Skeletal muscle satellite cell (primary cell): Measurements from ENCODE around the gene KRT9. TPM values are rescaled to one million over a fixed set of nuclear protein-coding genes. Genes with fewer than 3 reads are reported as not detected.
"Not testable (repeated sequence)": the region's sequence is repeated elsewhere in the genome, so short reads cannot be mapped to it uniquely, and the experiment has no call there.

Experiments used
- H3K27me3 ChIP-seq: 2 replicates; pipeline ENCODE4 v1.7.0; 2013; ENCODE audit warnings: low read length; ENCODE audit not compliant: control insufficient read depth, insufficient read depth
- H3K36me3 ChIP-seq: 2 replicates; pipeline ENCODE4 v1.7.0; 2013; ENCODE audit warnings: mild to moderate bottlenecking, control low read depth, low read length; ENCODE audit not compliant: insufficient read depth
- H3K4me1 ChIP-seq: 2 replicates; pipeline ENCODE4 v1.7.0; 2013; ENCODE audit warnings: low read length; ENCODE audit not compliant: control insufficient read depth, insufficient read depth
- H3K4me2 ChIP-seq: 2 replicates; pipeline ENCODE4 v1.7.0; 2013; ENCODE audit warnings: mild to moderate bottlenecking, low read length
- H3K4me3 ChIP-seq: 2 replicates; pipeline ENCODE4 v1.7.0; 2013; ENCODE audit warnings: low read length
- H3K9ac ChIP-seq: 2 replicates; pipeline ENCODE4 v1.7.0; 2013; ENCODE audit warnings: mild to moderate bottlenecking, low read depth, low read length, moderate library complexity
- H3K9me3 ChIP-seq: replicated peaks from 2 replicates; pipeline ENCODE4 v1.7.0; 2013; ENCODE audit warnings: mild to moderate bottlenecking, control low read depth, low read length
- total RNA-seq: library from RNA; depleted of rRNA; stranded (reverse); fragments of >200 nt; gene quantifications from 2 replicates; pipeline ENCODE4 v1.2.3, GENCODE V29; 2012; rRNA removed

Gene KRT9, protein sequence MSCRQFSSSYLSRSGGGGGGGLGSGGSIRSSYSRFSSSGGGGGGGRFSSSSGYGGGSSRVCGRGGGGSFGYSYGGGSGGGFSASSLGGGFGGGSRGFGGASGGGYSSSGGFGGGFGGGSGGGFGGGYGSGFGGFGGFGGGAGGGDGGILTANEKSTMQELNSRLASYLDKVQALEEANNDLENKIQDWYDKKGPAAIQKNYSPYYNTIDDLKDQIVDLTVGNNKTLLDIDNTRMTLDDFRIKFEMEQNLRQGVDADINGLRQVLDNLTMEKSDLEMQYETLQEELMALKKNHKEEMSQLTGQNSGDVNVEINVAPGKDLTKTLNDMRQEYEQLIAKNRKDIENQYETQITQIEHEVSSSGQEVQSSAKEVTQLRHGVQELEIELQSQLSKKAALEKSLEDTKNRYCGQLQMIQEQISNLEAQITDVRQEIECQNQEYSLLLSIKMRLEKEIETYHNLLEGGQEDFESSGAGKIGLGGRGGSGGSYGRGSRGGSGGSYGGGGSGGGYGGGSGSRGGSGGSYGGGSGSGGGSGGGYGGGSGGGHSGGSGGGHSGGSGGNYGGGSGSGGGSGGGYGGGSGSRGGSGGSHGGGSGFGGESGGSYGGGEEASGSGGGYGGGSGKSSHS
- not detected in 2 replicates for total RNA-seq

DNA sequence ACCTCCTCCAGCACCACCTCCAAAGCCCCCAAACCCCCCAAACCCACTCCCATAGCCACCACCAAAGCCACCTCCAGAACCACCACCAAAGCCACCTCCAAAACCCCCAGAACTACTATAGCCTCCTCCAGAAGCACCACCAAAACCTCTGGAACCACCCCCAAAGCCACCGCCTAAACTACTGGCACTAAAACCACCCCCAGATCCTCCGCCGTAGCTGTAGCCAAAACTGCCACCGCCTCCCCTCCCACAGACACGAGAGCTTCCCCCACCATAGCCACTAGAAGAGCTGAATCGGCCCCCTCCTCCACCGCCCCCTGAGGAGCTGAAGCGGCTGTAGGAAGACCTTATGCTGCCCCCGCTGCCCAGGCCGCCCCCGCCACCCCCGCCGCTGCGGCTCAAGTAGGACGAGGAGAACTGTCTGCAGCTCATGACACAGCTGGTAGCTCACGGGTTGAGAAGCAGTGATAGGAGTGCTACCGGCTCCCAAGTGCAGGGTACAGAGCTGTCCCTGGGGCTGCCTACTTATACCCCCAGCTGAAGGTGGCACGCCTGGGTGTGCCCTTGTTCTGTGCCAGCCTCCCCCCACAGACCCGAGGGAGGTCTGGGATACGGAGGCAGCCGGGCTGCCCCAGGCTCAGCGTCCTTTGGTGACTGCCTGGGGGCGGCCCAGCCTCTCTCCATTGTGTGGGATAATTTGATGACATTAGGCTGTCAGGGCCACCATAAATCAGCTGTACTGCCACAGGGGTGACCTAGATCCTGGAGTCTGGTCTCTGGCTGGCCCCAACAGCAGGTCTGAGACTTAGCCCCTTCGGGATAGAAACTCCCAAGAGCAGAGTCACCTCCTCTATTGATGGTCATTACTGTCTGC lies at the start of gene KRT9:
KRT9 (minus strand) TSS at position 499 of the 874 bp plus-strand sequence; CDS start at position 432, 67 bp downstream.
- no peak within 1 kb of the TSS for H3K9ac ChIP-seq
- no peak within 1 kb of the TSS for H3K4me2 ChIP-seq
- H3K36me3 ChIP-seq: no peaks in the 10 kb centered on the region
- peaks cover 77% of the 10 kb centered on the region for H3K27me3 ChIP-seq
- H3K9me3 ChIP-seq: no peaks in the 10 kb centered on the region
- H3K4me1 ChIP-seq: no peaks in the 10 kb centered on the region
- H3K4me3 ChIP-seq: no peak within 1 kb of the TSS

DNA sequence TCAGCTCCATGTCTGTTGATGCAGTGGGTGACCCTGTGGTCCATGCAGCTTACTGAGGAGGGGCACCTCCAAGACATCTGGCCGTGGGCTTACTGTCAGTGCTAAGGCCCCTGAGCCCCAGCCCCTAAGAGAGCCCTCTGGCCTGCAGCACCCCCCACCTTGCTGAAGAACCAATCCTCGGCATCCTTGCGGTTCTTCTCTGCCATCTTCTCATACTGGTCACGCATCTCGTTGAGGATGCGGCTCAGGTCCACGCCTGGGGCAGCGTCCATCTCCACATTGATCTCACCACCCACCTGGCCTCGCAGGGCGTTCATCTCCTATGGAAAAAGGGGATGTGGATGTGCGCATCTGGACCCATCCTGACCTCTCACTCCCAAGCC lies 49.6 kb upstream of the KRT9 start:
- Histone ChIP-seq H3K4me2 (peak overlapping the region; percentile 60), H3K27me3 (peaks cover 15% of the 10 kb centered on the region)
- not testable (repeated sequence) for H3K4me1 ChIP-seq, H3K4me3 ChIP-seq, H3K9me3 ChIP-seq, H3K36me3 ChIP-seq, H3K9ac ChIP-seq

DNA sequence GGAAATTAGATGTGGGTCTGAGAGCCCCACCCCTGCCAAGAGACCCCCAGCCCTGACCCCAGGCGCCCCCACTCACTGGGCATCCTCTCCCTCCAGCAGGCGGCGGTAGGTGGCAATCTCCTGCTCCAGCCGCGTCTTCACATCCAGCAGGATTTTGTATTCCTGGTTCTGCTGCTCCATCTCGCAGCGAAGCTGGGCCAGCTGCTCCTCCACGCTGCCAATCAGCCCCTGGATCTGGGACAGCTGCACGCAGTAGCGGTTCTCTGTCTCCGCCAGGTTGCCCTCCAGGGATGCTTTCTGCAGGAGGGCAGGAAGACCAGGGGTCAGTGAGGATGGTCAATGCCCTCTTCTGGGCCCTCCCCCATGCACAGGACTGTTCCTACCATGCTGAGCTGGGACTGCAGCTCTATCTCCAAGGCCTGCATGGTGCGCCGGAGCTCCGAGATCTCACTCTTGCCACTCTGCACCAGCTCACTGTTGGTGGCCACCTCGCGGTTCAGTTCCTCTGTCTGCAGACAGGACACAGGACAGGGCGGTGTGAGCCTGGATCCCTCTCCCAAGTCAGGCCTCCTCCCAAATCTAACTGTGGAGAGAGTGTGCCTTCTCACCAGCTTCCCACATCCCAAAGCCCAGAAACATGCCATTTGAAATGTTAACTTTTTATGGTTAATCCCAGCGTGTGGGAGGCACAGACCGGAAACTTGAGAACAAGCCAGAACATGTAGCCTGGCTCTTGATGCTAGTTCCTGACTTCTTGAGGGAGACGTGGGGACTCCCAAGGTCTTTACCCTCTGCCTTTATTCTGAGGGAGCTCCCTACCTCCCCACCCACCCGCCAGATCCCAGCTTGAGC lies 49.0 kb upstream of the KRT9 start:
- Histone ChIP-seq H3K9ac (no peak overlapping the region), H3K4me1 (peaks cover 9% of the 10 kb centered on the region), H3K27me3 (peaks cover 15% of the 10 kb centered on the region), H3K9me3 (no peaks in the 10 kb centered on the region), H3K36me3 (no peaks in the 10 kb centered on the region), H3K4me2 (peak overlapping the region; percentile 60), H3K4me3 (peak overlapping the region; percentile 31)

DNA sequence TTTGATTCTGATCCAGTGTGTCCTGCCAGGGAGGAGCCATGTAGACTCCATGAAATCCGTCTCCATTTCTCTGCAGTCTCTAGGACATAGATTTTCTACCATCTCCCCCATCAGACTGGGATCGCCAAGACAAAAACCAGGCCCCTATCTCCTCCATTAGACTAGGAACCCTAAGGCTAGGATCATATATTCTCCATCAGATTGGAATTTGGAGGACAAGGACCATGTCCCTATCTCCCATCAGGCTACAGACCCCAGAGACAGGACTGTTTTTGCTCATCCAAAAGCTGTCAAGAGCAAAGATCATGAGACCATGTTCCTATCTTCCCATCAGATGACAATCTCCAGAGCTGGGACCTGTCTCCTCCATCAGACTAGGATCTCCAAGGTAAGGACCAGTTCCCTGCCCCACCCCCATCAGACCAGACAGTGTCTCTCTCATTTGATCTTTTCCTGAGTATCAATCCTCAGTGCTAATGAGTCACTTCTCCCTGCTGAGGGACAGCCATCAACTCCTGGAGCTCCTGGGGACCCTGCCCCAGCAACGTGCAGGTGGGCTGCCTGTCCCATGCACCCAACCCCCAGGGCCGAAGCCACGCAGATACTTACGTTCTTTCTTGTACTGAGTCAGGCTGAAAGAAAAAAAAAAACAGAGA lies 48.2 kb upstream of the KRT9 start:
- not testable (repeated sequence) for H3K4me2 ChIP-seq, H3K36me3 ChIP-seq, H3K4me3 ChIP-seq, H3K9ac ChIP-seq, H3K4me1 ChIP-seq, H3K9me3 ChIP-seq
- peaks cover 15% of the 10 kb centered on the region for H3K27me3 ChIP-seq

DNA sequence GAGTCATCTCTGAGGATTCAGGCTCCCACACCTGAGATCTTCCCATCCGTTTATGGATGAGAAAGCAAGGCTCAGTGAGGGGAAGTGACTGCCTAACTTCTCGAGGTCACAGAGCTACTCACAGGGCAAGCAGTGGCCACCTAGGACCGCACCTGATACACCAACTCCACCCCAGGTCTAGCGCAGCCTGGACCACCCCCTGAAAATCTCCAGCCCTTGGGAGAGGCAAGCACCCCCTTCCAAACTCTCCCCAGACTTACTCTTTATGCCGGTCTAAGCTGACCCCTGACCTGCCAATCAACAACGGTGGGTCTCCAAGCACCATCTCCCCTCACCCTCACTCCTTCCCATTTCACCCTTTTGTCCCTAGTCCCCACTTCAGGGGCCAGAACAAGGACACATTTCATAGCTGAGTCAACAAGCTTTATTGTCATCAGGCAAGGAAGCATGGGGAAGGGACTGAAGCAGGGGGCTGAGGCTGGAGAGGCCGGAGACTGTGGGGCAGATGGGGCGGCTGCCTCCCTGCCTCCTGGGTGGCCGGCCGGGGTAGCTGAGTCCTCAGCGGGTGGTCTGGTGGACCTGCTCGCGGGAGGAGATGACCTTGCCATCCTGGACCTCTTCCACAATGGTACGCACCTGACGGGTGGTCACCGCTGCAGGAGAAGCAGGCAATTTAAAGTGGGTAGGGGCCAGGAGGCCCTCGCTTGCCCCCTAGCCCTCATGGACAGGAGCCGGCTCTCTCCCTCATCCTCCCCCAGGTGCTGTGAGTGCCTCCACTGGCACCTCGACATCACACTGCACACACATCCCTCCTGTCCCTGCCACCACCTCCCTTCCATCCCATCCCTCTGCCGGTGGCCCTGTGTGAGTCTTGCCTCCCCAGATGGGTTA lies 47.4 kb upstream of the KRT9 start:
- Histone ChIP-seq H3K4me3 (no peak overlapping the region), H3K36me3 (no peaks in the 10 kb centered on the region), H3K4me2 (no peak overlapping the region), H3K4me1 (peaks cover 9% of the 10 kb centered on the region), H3K9me3 (no peaks in the 10 kb centered on the region), H3K9ac (no peak overlapping the region), H3K27me3 (peaks cover 15% of the 10 kb centered on the region)

DNA sequence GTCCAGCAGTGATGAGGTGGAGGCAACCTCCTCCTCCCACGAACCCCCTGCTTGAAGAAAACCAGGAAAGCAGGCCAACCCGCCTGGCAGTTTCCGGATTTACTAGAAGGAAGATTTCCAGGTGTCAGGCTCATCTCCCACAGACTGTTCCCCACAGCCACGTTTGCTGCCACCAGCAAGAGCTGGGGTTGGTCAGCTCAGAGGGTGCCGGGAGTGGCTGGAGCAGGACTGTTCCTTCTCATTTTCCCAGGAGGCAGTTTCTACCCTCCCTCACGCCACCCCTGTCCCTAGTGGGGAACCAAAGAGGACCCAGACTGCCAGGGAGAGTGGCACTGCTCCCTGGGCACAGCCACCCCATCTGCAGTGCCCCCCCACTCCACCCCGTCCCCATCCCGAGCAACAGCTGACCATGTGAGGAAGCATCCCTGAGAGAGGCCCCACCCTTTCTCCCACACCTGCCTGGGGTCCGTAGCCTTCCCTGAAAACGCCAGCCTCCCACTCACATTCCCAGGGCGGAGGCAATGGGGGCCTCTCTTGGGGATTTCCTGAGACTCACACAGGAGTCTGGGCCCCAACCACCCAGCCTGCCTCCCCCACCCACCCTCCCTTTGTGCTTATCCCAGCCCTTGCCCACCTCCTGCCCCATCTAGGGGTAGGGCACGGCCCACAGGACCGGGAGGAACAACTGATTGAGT lies 46.6 kb upstream of the KRT9 start:
- no peaks in the 10 kb centered on the region for H3K36me3 ChIP-seq
- H3K27me3 ChIP-seq: peaks cover 15% of the 10 kb centered on the region
- no peak overlapping the region for H3K9ac ChIP-seq
- H3K4me2 ChIP-seq: no peak overlapping the region
- H3K4me1 ChIP-seq: peaks cover 9% of the 10 kb centered on the region
- no peak overlapping the region for H3K4me3 ChIP-seq
- H3K9me3 ChIP-seq: no peaks in the 10 kb centered on the region

DNA sequence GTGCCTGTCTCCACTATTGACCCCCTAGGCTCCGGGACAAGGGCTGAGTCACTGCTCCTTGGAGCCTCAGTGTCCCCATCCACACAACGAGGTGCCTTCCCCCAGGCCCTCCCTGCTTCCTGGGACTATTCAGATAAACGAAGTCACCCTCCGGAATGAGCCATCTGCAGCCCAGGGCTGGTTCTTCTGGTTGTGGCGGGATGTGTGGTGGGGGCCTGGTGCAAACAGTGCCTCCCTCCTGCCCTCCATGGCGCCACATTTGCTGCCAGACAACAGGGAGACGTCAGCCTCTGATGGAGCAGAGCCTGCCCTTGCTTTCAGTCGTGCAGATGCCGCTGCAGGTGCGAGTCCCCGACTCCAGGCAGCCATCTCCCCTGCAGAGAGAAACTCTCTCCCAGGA lies 45.8 kb upstream of the KRT9 start:
- no peak overlapping the region for H3K4me2 ChIP-seq
- no peak overlapping the region for H3K4me3 ChIP-seq
- H3K9ac ChIP-seq: no peak overlapping the region
- H3K4me1 ChIP-seq: peaks cover 12% of the 10 kb centered on the region
- H3K27me3 ChIP-seq: peaks cover 14% of the 10 kb centered on the region
- no peaks in the 10 kb centered on the region for H3K36me3 ChIP-seq
- H3K9me3 ChIP-seq: no peaks in the 10 kb centered on the region

DNA sequence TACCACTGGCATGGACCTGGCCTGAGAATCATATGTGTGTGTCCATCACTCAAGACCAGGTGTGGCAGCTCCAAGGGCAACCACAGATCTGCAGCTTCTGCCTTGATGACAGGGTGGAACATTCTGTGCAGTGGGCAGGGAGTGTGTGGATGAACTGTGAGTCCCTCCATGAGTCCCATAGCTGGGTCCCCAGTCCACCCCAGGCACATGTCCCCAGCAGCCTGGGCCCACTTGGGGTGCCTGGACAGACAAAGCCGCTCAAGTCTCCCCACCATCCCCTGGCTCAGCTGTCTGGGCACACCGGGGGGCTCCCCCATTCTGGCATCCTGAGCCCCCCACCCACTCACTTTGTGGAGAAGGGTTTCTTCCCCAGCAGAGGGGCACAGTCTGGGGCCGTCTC lies 45.3 kb upstream of the KRT9 start:
- Histone ChIP-seq H3K9me3 (no peaks in the 10 kb centered on the region), H3K4me2 (no peak overlapping the region), H3K9ac (no peak overlapping the region), H3K4me3 (no peak overlapping the region), H3K4me1 (peaks cover 13% of the 10 kb centered on the region), H3K27me3 (peaks cover 12% of the 10 kb centered on the region), H3K36me3 (no peaks in the 10 kb centered on the region)

DNA sequence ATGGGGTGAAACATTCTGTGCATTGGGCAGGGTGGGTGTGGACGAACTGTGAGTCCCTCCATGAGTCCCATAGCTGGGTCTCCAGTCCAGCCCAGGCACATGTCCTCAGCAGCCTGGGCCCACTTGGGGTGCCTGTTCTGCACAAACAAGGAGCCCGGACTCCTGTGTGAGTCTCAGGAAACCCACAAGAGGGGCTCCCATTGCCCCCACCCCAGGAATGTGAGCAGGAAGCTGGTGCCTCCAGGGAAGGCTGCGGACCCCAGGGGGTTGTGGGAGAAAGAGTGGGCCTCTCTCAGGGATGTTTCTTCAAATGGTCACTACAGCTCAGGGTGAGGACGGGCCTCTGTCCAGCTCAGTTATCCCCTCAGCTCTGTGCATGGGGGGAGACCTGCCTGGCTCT lies 44.6 kb upstream of the KRT9 start:
- Histone ChIP-seq H3K27me3 (peaks cover 12% of the 10 kb centered on the region), H3K4me1 (peaks cover 13% of the 10 kb centered on the region)
- not testable (repeated sequence) for H3K9me3 ChIP-seq, H3K4me2 ChIP-seq, H3K9ac ChIP-seq, H3K4me3 ChIP-seq, H3K36me3 ChIP-seq
